Stomach smooth muscle (tissue), 2 donors: ENCODE measurements around the gene MROH7.

Experiments used
- H3K27ac ChIP-seq: one replicate; pipeline ENCODE4 v1.7.0; 2013; ENCODE audit warnings: mild to moderate bottlenecking, low read length, inconsistent platforms
- H3K27me3 ChIP-seq, 2 donors: one replicate each; pipeline ENCODE4 v1.7.0; 2013; ENCODE audit warnings: low read length in 2 of 2; ENCODE audit not compliant: insufficient read depth in 2 of 2, control insufficient read depth in 1 of 2
- H3K36me3 ChIP-seq, 2 donors: one replicate each; pipeline ENCODE4 v1.7.0; 2013; ENCODE audit warnings: low read length in 2 of 2; ENCODE audit not compliant: control insufficient read depth in 2 of 2, insufficient read depth in 2 of 2
- H3K4me1 ChIP-seq: one replicate; pipeline ENCODE4 v1.7.0; 2013; ENCODE audit warnings: low read length; ENCODE audit not compliant: control insufficient read depth, insufficient read depth
- H3K4me3 ChIP-seq, 2 donors: one replicate each; pipeline ENCODE4 v1.7.0; 2013; ENCODE audit warnings: low read length in 2 of 2
- H3K9ac ChIP-seq, 2 donors: one replicate each; pipeline ENCODE4 v1.7.0; 2013; ENCODE audit warnings: low read length in 2 of 2, mild to moderate bottlenecking in 1 of 2
- H3K9me3 ChIP-seq, 2 donors: one replicate each; pipeline ENCODE4 v1.7.0; 2013; ENCODE audit warnings: low read length in 2 of 2; ENCODE audit not compliant: control insufficient read depth in 2 of 2
- donor health status: healthy.
- donor health status: Pancreatic carcinoma.

Gene MROH7

GRCh38 chr1:54741531-54741930, 99.9 kb downstream of the MROH7 start:
- H3K27ac ChIP-seq: no peak overlapping the region
- H3K9me3 ChIP-seq: no peaks in the 10 kb centered on the region
- H3K4me3 ChIP-seq: no peak overlapping the region
- peaks cover 41 to 55% of the 10 kb centered on the region in 2 donors for H3K36me3 ChIP-seq
- H3K9ac ChIP-seq: no peak overlapping the region
- H3K4me1 ChIP-seq: peaks cover 4% of the 10 kb centered on the region
- H3K27me3 ChIP-seq: no peaks in the 10 kb centered on the region

GRCh38 chr1:54742282-54742681, 100.7 kb downstream of the MROH7 start:
- Histone ChIP-seq H3K4me1 (peaks cover 4% of the 10 kb centered on the region), H3K9me3 (no peaks in the 10 kb centered on the region), H3K27me3 (no peaks in the 10 kb centered on the region), H3K27ac (no peak overlapping the region), H3K36me3 (peaks cover 33 to 49% of the 10 kb centered on the region in 2 donors), H3K9ac (no peak overlapping the region), H3K4me3 (no peak overlapping the region)

GRCh38 chr1:54743416-54744226, 102.0 kb downstream of the MROH7 start:
- Histone ChIP-seq H3K9me3 (no peaks in the 10 kb centered on the region), H3K27ac (no peak overlapping the region), H3K9ac (no peak overlapping the region), H3K4me1 (peaks cover 4% of the 10 kb centered on the region), H3K27me3 (no peaks in the 10 kb centered on the region), H3K36me3 (peaks cover 25 to 39% of the 10 kb centered on the region in 2 donors), H3K4me3 (no peak overlapping the region)

GRCh38 chr1:54744696-54745095, 103.1 kb downstream of the MROH7 start:
- Histone ChIP-seq H3K36me3 (peaks cover 18 to 33% of the 10 kb centered on the region in 2 donors), H3K4me3 (no peak overlapping the region), H3K9ac (no peak overlapping the region), H3K27ac (no peak overlapping the region), H3K27me3 (no peaks in the 10 kb centered on the region), H3K9me3 (no peaks in the 10 kb centered on the region), H3K4me1 (peaks cover 4% of the 10 kb centered on the region)

GRCh38 chr1:54745274-54745673, 103.7 kb downstream of the MROH7 start:
- Histone ChIP-seq H3K9ac (no peak overlapping the region), H3K36me3 (peaks cover 18 to 29% of the 10 kb centered on the region in 2 donors), H3K4me3 (no peak overlapping the region), H3K9me3 (no peaks in the 10 kb centered on the region), H3K27ac (no peak overlapping the region), H3K4me1 (peaks cover 4% of the 10 kb centered on the region), H3K27me3 (no peaks in the 10 kb centered on the region)

GRCh38 chr1:54745864-54746263, 104.3 kb downstream of the MROH7 start:
- Histone ChIP-seq H3K9me3 (no peaks in the 10 kb centered on the region), H3K9ac (no peak overlapping the region), H3K36me3 (peaks cover 18 to 27% of the 10 kb centered on the region in 2 donors), H3K27ac (no peak overlapping the region), H3K4me1 (peaks cover 4% of the 10 kb centered on the region), H3K4me3 (no peak overlapping the region), H3K27me3 (no peaks in the 10 kb centered on the region)

- Histone ChIP-seq H3K27me3 (no peaks in the 10 kb centered on the region), H3K27ac (no peak overlapping the region), H3K4me1 (peaks cover under 1% of the 10 kb centered on the region), H3K9me3 (no peaks in the 10 kb centered on the region), H3K4me3 (no peak overlapping the region), H3K36me3 (peaks cover 3 to 7% of the 10 kb centered on the region in 2 donors), H3K9ac (no peak overlapping the region)
Measured at GRCh38 chr1:54748094-54748835, 106.7 kb downstream of the MROH7 start.

GRCh38 chr1:54750596-54750995, 109.0 kb downstream of the MROH7 start:
- no peaks in the 10 kb centered on the region for H3K4me1 ChIP-seq
- H3K9ac ChIP-seq: no peak overlapping the region
- H3K36me3 ChIP-seq: peaks cover 0 to 3% of the 10 kb centered on the region in 2 donors
- H3K4me3 ChIP-seq: no peak overlapping the region
- H3K9me3 ChIP-seq: no peaks in the 10 kb centered on the region
- no peaks in the 10 kb centered on the region for H3K27me3 ChIP-seq
- H3K27ac ChIP-seq: no peak overlapping the region

- Histone ChIP-seq H3K36me3 (peaks cover 4 to 7% of the 10 kb centered on the region in 2 donors), H3K9me3 (no peaks in the 10 kb centered on the region), H3K4me3 (no peak overlapping the region), H3K4me1 (no peaks in the 10 kb centered on the region), H3K27ac (no peak overlapping the region), H3K27me3 (no peaks in the 10 kb centered on the region), H3K9ac (no peak overlapping the region)
Measured at GRCh38 chr1:54751426-54751825, 109.8 kb downstream of the MROH7 start.

GRCh38 chr1:54754045-54754444, 112.5 kb downstream of the MROH7 start:
- no peaks in the 10 kb centered on the region for H3K9me3 ChIP-seq
- no peak overlapping the region for H3K9ac ChIP-seq
- no peak overlapping the region for H3K27ac ChIP-seq
- H3K4me1 ChIP-seq: no peaks in the 10 kb centered on the region
- no peak overlapping the region for H3K4me3 ChIP-seq
- H3K36me3 ChIP-seq: peaks cover 20 to 26% of the 10 kb centered on the region in 2 donors
- H3K27me3 ChIP-seq: no peaks in the 10 kb centered on the region
